Measurements from ENCODE around the gene MED13L.

The MED13L gene

DNA sequence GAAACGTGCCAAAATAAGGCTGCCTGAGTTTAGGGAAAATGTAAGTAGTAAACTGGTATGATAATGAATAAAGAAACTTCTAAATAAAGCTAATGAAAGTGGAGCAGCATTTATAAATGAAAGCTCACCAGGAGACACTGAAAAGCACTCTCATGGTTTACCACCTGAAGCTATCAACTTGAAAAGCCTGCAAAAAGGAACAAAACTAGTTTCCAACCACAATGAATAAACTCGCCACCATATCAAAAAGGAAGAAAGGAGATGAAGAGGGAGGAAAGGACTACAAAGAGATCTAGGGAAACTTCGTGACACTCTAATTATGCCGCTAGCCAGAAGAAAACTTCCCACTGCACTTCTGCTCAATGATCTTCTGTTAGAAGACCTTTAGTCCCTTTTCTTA, 66.7 kb downstream of the MED13L start:
- DNase-seq (ENCODE audit: low spot score), result no peak

DNA sequence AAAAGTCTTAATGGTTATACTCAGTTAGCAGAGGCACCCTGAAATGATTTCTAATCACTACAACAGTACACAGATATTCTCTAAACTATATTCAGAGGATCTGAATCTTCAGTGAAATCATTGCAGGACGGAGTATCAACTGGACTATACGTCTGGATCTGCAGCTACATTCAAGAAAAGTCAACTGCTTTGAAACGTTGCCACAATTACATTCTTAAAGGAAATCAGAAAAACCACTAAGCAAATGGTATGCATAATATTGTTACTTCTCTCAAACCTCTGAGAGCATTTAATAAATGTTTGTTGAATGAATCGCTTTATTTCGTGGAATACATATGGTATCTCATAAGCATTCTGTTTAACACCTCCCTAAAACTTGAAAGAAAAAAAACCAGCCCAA, 67.4 kb downstream of the MED13L start:
- DNase-seq (ENCODE audit: low spot score), result no peak

DNA sequence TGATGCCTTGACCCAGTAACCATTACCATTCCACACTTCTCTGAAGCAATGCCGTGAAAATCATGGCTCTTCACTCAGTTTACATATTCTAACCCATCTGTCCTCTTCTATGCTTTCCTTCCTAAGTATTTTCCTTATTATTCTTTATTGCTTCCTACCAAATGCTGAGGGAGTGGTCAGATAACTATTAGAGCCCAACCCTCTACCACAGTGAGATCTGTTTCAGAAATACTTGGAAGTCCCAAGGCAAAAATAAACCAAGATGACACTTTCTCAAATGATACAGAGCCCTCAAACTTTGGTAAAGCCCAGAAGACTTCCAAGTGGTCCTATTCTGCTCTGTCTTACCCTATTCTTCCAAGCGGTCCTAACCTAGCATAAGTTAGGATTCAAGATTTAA, 68.0 kb downstream of the MED13L start:
- no peak for DNase-seq (ENCODE audit: low spot score)

DNA sequence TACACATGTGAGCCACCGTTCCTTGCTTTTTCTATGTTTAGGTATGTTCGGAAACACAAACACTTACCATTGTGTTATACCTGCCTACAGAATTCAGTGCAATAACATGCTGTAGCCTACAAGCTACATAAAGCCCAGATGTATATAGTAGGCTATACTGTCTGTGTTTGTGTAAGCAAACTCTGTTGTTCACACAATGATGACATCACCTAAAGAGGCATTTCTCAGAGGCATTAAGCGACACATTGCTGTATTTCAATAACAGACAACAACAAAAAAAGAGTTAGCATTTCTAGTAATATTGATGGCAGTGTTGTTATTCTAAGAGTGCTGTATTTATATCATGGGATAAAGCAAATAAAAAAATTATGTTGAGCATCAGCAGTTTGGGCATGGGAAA, 70.2 kb downstream of the MED13L start:
- no peak for DNase-seq (ENCODE audit: low spot score)

DNA sequence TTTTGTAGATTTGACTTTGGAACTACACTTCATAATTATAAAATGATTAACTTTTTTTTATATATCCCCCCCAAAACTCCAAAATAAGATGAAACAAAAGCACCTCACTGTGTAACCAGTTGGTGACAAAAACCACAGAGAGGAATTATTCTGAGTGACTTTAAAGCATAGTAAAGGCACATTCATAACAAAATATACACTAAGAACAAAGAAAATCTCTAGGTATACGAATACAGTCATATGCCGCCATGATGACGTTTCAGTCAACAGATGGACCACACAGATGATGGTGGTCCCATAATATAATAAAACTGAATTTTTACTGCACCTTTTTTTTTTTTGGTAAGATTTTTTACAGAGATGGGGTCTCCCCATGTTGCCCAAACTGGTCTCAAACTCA, 70.7 kb downstream of the MED13L start:
- DNase-seq (ENCODE audit: low spot score), result no peak

DNA sequence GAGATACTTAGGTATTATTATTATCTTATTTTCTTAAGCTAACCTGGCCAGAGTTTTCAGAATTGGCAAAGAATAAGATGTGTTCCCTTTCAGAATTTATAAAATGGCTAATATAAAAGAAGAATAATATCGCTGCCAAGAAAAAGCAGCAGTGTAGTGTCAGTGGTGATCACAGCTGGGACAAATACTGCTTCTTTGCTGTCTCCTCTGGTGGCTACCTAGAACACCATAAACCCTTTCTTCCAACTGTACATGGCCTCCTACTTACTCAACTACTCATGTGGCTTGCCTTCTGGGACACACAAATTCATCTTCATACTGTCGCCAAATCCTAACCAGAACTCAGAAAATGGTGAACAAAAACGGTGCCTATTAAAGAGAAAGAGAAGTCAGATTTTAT, 72.7 kb downstream of the MED13L start:
- DNase-seq (ENCODE audit: low spot score), result no peak

DNA sequence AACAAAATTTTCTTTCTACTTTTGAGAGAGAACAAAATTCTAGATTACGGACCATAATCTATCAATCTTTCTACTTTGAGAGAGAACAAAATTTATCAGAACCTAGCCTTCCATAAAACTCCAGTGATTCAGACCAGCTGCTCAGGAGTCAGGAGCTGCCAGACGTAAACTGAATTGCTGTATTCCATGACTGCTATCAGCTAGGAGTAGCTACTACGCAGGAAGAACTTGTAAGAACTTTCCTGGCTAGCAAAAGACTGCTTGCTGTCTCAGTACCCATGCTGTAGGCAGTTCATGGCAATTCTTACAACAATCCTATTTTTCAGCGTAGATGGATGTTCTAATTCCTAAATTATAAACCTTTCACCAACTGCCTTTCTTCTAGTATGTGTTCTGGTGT, 73.3 kb downstream of the MED13L start:
- no peak for DNase-seq (ENCODE audit: low spot score)

DNA sequence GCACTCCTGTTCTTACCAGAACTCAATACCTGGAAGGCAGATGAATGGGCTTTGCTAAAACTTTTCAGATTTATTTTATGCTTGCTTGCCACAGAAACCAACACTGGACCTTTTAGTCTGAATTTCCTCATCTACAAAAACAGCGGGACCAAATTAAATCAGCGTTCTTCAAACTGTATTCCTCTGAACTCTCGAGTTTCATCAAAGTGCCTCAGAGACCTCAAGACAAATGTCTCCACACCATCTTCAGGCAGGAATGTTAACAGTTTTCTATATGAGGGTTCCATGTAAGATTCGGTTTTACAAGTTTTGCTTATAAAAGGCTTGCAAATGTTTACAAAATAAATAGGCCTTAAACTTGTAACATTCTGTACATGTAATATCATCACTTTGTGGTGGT, 74.6 kb downstream of the MED13L start:
- DNase-seq (ENCODE audit: low spot score), result no peak

DNA sequence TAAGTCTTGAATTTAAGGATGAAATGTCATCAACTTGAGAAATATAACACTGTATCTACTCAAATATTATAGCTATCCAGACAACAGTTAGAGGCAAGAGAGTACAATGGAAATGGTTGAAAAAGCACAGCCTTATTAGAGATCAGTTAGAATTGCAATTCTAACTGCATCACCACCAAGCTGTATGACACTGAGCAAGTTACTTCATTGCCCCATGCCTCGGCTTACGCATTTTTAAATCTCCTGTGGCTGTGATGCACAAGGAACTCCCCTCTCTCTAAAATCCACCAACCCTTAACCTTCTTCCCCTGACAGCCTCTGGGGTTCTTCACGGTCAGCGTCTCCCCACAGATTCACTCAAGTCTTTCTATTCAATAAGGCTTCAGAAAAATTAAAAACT, 75.1 kb downstream of the MED13L start:
- no peak for DNase-seq (ENCODE audit: low spot score)

DNA sequence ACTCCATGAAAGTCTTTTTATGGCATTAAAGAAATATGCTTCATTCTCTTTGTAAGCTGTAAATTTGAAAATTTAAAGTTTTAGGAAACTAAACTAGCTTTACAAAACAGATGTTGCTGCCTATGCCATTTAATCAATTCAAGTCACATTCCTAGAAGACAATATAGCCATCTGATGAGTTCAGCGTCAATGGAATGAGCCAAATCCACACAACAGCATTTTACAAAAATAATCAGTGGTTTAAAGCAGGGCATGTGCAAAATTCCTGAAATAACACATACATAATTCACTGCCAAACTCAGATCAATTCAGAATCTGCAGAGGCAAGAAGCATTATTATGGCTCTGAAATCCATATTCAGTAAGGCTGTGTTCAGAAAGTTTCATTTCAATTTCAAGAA, 75.6 kb downstream of the MED13L start:
- no peak for DNase-seq (ENCODE audit: low spot score)

DNA sequence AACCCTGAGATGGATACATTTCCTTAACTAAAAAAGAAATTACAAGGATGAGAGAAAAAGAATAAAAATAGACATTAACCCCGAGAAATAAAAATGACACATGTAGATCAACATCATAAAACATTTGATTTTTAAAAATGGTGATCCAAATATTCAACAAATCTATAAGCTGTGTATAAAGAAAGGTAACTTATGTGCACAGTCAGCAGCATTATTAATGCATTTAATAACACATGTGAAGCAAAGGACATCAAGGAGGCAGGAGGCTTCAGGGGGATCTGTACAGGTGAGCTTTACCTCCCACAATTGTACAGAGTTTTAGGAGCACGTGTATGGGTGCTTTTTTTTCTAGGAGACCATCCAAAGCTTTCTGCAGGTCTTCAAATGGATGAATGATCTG, 76.1 kb downstream of the MED13L start:
- DNase-seq (ENCODE audit: low spot score), result no peak

DNA sequence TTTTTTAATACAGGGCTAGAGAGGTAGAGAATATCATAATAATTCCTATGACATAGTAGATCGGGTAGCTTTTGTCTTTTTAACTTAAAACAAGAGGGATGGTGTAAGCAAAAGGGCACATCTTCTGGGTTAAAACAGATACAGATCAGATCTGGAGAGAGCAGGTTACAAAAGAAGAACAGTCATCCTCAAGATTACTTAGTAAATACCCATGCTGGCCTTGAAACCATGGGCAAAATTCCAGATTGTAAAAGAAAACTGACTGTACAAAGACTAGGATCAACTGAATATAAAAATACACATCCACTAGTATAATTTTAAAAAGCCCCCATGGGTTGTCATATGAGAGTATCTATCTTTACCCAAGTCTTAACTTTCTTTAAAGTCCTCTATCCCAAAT, 76.7 kb downstream of the MED13L start:
- no peak for DNase-seq (ENCODE audit: low spot score)

DNA sequence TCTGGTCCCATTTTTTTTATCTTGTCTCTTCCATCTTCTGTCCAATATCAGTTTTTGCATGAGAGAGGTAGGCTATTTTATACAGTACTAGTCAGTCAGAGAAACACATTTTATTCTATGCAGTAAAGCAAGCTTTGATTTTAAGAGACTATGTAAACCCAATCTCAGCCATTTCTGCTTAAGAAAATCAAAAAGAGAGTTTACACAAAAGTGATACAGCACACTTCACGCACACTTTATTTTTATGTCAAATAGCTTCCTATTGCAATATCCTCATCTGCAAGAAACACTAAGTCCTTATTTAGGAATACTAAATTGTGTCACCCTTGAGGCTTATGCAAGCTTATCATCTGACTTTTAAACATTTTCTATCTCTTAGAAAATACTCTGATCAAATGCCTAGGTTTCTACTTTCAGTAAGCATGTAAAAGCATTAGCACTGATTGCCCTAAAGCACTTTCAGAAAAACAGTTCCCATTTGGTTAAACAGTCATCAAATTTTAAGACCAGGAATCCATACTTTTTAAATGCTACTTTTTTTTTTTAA, 78.3 kb downstream of the MED13L start:
- DNase-seq (ENCODE audit: low spot score), result no peak

DNA sequence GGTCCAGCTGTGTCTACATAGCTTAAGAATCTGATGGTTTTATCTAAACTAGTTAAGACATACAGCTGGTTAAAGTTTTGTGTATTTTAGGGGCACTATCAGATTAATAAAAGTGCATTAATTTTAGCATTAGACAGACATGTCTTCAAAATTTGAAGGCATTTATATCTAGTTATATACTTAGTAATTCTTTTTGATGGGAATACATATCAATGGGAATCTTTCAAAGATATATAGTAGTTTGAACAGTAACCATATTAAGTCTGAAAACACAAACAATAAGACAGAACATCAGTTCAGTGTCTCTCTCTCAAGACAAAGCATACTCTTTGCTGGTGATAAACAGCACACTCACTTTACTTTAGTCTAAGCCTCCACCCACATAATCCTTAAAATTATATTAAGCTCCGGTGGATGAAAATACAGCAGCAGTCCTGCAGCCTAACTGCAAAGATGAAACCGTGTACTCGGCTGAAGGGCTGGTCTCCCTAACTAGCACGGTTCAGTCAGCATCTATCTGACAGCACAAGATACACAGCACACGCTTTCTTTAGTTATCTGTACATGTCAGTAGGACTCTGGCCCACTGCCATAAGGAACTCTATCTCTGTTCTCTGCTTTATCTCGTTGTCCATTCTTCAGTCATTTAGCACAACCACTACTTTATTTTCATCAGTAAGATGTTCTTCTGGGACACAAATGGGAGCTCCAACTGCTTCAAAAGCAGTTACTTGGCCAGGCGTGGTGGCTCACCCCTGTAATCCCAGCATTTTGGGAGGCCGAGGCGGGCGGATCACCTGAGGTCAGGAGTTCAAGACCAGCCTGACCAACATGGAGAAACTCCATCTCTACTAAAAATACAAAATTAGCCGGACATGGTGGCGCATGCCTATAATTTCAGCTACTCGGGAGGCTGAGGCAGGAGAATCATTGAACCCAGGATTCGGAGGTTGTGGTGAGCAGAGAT, 80.5 kb downstream of the MED13L start:
- no peak for DNase-seq (ENCODE audit: low spot score)

DNA sequence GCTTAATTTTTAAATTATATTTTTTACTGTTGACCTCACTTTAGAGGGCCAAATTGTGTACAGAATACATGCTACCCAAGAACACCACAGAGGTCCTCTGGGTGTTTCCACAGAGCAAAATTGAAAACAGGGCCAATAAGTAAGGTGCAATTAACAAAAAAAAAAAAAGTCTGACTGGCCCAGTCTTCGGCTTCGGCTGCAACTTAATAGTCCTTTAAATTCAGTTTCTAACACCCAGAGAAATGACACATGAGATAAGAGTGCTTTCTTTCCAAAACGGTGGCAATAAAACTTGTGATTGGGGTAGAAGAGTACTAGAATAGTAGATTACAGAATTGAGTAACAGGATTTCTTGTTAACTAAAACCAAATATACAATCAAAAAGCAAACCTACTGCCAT, 81.3 kb downstream of the MED13L start:
- no peak for DNase-seq (ENCODE audit: low spot score)

DNA sequence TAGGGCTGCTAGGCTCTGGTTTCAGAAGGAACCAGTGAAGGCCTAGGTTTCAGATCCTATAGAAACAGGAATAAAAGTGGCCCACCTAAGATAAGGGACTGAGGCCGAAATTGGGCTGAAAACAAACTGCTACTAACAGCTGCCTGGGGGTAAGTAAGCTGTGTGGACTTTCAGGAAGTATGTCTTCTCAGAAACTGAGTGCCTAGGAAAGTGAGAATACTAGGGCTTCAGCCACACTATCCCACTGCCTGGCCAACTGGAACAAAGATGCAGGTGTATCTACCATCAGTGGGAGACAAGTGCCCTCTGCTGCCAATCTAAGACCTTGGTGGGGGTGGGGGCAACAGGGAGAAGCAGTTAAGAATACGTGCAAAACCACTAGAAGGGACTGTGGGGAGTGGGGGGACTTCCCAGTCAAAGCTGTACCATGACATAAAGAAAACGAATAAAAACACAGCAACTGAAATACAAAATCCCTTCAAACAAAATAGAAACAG, 82.5 kb downstream of the MED13L start:
- DNase-seq (ENCODE audit: low spot score), result no peak

DNA sequence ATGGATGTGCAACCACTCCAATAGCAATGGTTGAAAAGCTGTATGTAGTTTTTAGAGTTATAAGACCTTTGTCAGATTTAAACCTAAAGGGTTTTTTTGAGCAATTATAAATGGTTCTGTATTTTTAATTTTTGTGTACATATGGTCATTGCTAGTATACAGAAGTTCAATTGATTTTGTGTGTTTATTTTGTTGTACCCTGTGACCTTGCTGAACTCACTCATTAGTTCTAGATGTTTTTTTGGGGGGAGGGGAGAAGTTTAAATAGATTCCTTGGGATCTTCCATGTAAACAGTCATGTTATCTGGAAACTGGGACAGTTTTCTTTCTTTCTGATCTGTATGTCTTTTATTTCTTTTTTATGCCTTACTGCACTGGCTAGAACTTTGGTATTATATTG, 87.8 kb downstream of the MED13L start:
- DNase-seq (ENCODE audit: low spot score), result no peak

DNA sequence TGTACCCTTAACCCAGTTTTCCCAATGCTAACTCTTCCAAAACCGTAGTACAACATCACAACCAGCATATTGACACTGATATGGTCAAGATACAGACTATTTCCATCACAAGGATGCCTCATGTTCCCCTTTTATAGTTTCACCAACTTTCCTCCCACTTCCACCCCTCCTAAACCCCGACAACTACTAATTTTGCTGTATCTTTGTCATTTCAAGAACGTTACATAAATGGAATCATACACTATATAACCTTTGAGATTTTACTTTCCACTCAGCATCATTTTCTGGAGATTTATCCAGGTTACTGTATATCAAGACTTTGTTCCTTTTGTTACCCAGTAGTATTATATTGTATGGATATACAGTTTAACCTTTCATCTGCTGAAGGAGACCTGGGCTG, 88.9 kb downstream of the MED13L start:
- no peak for DNase-seq (ENCODE audit: low spot score)

DNA sequence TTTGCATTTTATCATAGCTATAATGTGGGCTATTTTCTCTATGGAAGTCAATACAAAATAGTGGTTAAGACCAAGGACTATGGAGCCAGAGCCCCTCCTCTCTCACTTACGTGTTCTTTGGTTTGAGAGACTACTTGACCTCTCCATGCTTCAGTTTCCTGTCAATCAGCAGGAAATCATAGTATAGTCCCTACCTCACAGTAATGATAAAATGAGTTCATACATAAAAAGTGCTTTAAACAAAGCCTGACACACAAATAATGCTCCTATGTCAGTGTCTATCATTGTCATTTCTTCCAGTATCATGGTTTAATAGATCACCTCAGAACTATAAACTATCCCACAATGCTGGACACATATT, 90.4 kb downstream of the MED13L start:
- DNase-seq (ENCODE audit: low spot score), result peak; percentile 43

DNA sequence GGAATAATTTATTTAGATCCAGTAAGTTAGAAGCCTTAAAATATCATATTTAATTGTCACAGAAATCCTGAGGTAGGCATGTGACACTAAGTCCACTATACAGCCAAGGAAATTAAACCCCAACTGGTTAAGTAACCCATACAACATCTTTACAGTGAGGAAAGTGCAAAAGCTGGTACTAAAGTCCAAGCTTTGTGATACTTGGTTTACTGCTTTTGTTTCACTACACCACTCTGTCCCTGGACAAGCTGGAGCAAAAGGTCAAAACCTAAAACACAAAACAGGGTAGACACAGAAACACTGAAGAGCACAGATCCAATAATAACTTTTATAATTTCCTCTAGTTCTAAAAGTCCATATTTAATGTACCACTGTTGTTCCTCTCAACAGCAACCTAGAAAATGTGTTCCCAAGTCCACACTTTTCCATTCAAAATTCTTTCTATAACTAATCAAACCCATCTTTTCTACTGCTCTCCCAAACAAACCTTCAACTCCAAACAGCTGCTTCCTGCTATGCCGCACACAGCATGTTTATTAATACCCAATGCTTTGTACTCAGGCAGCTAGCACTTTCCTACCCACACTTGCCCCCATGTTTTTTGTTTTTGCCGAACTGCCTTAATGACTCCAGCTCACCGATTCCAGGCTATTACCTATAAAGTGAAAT, 90.9 kb downstream of the MED13L start:
- DNase-seq (ENCODE audit: low spot score), result peak; percentile 47

DNA sequence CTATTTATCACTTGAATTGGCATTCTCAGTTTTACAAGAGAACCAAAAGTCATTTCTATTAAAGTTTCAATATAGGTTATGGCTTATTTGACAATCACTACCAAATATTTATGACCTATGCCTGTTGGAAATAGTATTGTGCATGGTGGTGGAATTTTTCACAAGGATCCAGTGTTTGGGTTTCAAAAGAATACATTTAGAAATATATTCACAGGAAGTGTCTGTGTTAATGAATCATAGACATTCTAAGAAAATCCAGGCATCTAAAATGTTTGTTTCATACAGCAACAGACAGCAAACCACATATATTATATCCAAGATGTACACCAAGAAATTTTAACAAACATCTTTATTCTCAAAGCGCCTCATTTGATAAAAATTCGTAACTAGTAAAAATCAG, 92.7 kb downstream of the MED13L start:
- DNase-seq (ENCODE audit: low spot score), result peak; percentile 31

DNA sequence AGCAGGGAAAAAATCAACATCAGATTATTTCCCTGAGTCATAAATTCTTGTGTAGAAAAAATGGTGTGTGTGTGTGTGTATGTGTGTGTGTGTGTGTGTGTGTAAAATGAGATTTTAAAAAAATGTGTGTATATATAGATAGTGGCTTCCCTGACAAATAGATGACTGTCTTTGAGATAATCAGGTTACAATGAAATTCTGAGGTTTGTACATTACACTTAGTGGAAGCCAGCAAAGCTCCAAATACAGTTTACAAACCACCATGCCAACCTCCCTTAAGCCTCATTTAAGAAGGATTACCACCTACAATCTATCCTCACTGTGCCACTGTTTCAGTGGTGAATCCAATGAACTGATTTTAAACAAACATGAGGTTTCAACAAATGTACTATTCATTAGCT, 93.8 kb downstream of the MED13L start:
- DNase-seq (ENCODE audit: low spot score), result no peak

DNA sequence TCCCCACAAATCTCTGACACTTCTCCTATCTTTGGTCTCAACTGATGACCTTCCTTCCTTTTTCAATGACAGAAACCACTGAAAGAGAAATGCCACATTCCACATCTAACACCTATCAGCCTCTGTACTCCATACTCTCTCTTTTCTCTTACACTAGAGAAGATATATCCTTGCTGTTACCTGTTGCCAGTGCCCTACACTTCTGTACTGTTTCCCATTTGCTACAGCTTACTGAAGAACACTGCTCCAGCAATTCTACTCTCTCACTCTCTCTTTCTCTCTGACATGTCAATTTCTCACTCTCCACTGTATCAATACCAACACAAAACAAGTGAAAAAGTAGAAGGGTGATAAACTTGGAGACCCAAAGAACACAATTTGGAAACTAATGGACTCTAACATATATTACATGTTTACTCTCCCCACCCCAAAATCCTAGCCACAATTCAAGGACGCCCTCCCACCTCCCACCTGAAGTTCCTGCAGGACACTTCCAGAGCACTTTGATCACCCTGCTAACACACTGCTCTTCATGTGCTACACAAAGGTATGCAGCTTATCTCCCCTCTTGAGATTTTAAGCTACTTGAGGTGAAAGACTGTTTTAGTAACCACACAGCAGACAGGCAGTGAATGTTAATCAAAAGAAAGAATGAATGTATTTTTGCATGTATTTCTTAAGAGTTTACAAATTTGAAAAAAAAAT, 95.0 kb downstream of the MED13L start:
- no peak for DNase-seq (ENCODE audit: low spot score)

All from kidney capillary endothelial cell (primary cell).